Dermis lymphatic vessel endothelial cell (primary cell): ENCODE results near the gene IMP3. TPM values are rescaled to one million over a fixed set of nuclear protein-coding genes. Genes with fewer than 3 reads are reported as not detected.

ENCODE experiments used
- total RNA-seq: library from RNA; depleted of rRNA; stranded (reverse); fragments of >200 nt; gene quantifications from 2 replicates; pipeline ENCODE4 v1.2.1, GENCODE V29; 2014

Gene IMP3, protein sequence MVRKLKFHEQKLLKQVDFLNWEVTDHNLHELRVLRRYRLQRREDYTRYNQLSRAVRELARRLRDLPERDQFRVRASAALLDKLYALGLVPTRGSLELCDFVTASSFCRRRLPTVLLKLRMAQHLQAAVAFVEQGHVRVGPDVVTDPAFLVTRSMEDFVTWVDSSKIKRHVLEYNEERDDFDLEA
- 71.6 and 72.1 TPM in 2 replicates for total RNA-seq

DNA sequence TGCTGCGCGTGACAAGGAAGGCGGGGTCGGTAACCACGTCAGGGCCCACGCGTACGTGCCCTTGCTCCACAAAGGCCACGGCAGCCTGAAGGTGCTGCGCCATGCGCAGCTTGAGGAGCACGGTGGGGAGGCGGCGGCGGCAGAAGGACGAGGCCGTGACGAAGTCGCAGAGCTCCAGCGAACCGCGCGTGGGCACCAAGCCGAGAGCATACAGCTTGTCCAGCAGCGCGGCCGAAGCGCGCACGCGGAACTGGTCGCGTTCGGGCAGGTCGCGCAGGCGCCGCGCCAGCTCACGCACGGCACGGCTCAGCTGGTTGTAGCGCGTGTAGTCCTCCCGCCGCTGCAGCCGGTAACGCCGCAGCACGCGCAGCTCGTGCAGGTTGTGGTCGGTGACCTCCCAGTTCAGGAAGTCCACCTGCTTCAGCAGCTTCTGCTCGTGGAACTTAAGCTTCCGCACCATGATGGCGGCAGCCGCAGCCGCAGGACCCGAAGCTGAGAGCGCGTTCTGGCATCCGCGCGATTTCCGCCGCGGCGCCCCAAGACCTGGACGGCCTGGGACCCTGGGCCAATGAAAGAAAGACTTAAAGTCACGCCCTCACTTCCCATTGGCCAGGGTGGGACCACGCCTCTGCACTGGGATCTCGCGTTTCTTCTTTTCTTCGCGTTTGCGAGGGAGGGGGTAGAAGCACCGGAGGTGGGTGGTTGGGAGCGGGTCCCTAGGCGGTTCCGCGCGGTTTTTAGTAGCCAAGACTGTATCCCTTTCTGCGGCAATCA, at the start of gene IMP3:
Gene IMP3, minus strand, starts transcription at position 516 of the 774 bp plus-strand sequence. Its CDS starts 56 bp downstream, at position 460.

DNA sequence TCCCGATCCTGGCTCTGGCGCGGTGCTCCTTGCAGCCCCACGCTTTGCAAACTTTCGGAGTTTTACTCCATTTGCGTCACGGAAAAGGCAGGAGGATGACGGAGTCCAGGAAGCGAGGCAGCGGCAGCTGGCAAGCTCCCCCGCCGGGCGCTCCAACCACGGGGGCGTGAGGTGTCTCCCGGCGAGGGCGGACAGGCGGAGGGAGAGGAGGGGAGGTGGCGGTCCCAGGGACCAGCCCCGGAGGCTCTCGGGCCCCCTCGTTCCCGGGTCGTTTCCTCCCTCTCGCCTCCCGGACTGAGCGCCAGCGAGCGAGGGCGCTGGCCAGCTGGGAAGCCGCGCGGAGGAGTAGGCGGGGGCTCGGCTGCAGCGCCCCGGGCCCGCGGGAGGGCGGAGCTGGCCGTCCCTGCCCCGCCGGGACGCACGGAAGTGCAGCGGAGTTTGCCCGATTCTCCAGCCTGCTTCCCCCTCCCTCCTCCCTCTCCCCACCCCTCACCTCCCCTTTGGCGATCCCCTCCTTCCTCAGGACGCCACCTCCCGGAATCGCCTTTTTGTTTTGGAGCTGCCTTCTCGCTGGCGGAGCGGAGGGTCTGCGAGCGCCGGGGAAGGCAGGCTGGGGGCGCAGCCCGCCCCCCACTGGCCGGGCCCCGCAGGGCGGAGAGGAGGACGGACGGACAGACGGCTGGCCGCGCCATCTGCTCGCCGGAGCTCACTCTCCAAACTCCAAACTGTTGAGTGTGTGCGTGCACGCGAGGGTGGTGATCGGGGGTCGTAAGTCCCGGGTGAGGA, 7.5 kb upstream of the IMP3 start, which contains the start of gene SNX33:
Gene SNX33, plus strand, starts transcription at position 543 of the 786 bp plus-strand sequence. CDS start 1,191 bp downstream, outside the sequence.

DNA sequence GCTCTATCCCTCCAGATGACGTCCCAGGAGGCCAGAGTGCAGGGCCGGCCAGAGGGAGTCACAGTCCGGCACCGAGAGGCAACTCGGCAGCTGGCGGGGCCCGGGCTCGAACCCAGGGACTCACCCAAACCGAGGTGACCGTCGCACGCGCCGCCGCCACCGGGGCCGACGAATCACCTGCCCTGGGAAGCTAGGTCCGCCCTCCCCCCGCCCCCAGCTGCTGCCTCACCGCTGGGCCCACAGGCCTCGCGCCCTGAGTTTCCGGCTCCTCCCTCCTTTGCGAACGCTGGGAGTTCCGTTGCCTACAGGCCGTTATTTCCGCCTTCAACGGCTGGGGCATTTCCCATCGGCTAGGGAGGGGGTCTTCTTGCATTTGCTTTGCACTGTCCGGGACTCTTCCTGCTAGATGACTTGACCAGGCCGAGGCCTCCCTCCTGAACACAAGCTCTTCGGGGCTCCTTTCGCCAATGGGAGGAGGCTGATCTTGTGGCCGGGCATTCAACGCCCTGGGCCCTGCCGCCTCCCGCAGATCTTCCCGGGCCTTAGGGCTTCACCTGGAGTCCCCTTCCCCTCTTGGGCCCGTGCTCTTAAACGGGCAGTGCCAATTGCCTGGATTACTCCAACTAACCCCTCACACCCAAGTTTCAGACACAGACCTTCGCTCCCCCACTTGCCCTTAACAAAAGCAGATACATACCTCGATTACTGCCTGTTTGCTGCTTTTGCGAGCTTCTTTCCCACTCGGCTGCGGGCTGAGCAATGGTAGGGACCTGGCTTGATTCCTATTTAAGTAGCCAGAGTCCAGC, 14.3 kb downstream of the IMP3 start, which contains the start of gene SNUPN:
Gene SNUPN, minus strand, starts transcription at position 184 of the 806 bp plus-strand sequence. CDS start 4,674 bp downstream, outside the sequence.

Other genes starting within 250 kb of the IMP3 start
- gene SIN3A, start 188.5 kb downstream of the IMP3 start, total RNA-seq = 28.0 and 30.6 TPM in 2 replicates
- gene PTPN9, start 60.9 kb downstream of the IMP3 start, total RNA-seq = 19.6 and 20.4 TPM in 2 replicates
- 14.2 and 16.9 TPM in 2 replicates for gene SNUPN, start 14.5 kb downstream of the IMP3 start, total RNA-seq
- gene SNX33, start 7.7 kb upstream of the IMP3 start, total RNA-seq = 12.5 and 16.2 TPM in 2 replicates
- 0.17 and 1.4 TPM in 2 replicates for gene CSPG4, start 72.6 kb upstream of the IMP3 start, total RNA-seq
- gene UBE2Q2, start 203.2 kb upstream of the IMP3 start, total RNA-seq = 49.8 and 54.3 TPM in 2 replicates